AG04449 (cell line): Measurements from ENCODE around the gene PRKCE.
A peak's percentile ranks its signal among the peaks of the same experiment; 100 is the strongest.

Experiments
- CTCF ChIA-PET: fragments of 350-600 bp; formaldehyde crosslinking; extraction: SDS; loops from one replicate; lab custom pipeline; 2021; ENCODE audit warnings: antibody characterized with exemption; lab: Yijun Ruan, JAX
- POLR2A ChIA-PET: fragments of 400-600, 350-600 bp; formaldehyde crosslinking; extraction: SDS; loops from one replicate; lab custom pipeline; 2020; ENCODE audit warnings: antibody characterized with exemption, inconsistent platforms; lab: Yijun Ruan, JAX
- DNase-seq: peaks from one replicate; pipeline ENCODE4 v3.0.0-alpha.2; 2010; ENCODE audit warnings: low read depth, low spot score
- H3K4me3 ChIP-seq: 2 replicates; pipeline ENCODE4 v1.5.1; 2011; ENCODE audit warnings: low read depth, mild to moderate bottlenecking, control low read depth, low read length
- CTCF ChIP-seq: IDR thresholded peaks from one replicate; pipeline ENCODE4 v1.5.1; 2011; ENCODE audit warnings: mild to moderate bottlenecking, moderate library complexity, low read length, control low read depth, inconsistent platforms; ENCODE audit not compliant: insufficient read depth; ENCODE audit errors: missing control alignments

PRKCE gene

GRCh38 chr2:46050489-46050888, 399.0 kb downstream of the PRKCE start:
- DNase-seq: no peak
- CTCF ChIA-PET: interaction anchor here (1.7 to 10.1 kb wide), 2 partner anchors 11 to 57 kb away, joined by 4 to 112 read pairs; no protein-coding TSS in a partner anchor
- TF ChIP-seq CTCF: no peak
- POLR2A ChIA-PET: no interaction called here
- H3K4me3 ChIP-seq: no peak overlapping the region

- ChIA-PET POLR2A (no interaction called here), CTCF (interaction anchor here (1.7 to 10.1 kb wide), 2 partner anchors 11 to 58 kb away, joined by 4 to 112 read pairs; no protein-coding TSS in a partner anchor)
- no peak for DNase-seq
- no peak overlapping the region for H3K4me3 ChIP-seq
- no peak for TF ChIP-seq CTCF
These were observed 399.6 kb downstream of the PRKCE start for GRCh38 chr2:46051085-46051484.

- TF ChIP-seq CTCF: no peak
- CTCF ChIA-PET: interaction anchor here (1.4 to 10.1 kb wide), 2 partner anchors 8 to 310 kb away, joined by 4 to 112 read pairs; no protein-coding TSS in a partner anchor
- POLR2A ChIA-PET: no interaction called here
- DNase-seq: no peak
- no peak overlapping the region for H3K4me3 ChIP-seq
These were observed 402.1 kb downstream of the PRKCE start for GRCh38 chr2:46053564-46053963.

- DNase-seq: no peak
- CTCF ChIA-PET: interaction anchor here (1.0 to 1.7 kb wide), 6 partner anchors 8 to 310 kb away, joined by 3 to 8 read pairs (median 4); no protein-coding TSS in a partner anchor
- TF ChIP-seq CTCF: no peak
- no peak overlapping the region for H3K4me3 ChIP-seq
- POLR2A ChIA-PET: interaction anchor here (0.9 kb wide), 2 partner anchors 44 to 241 kb away, joined by 3 to 5 read pairs; partner anchors contain the start of gene EPAS1
These were observed 405.1 kb downstream of the PRKCE start for GRCh38 chr2:46056541-46056940.

- ChIA-PET POLR2A (interaction anchor here (0.9 kb wide), 1 partner anchor 15 kb away, joined by 4 read pairs; no protein-coding TSS in a partner anchor), CTCF (interaction anchor here (0.8 to 8.4 kb wide), 2 partner anchors 7 to 39 kb away, joined by 3 to 112 read pairs; no protein-coding TSS in a partner anchor)
- DNase-seq: no peak
- no peak overlapping the region for H3K4me3 ChIP-seq
- no peak for TF ChIP-seq CTCF
These were observed 406.7 kb downstream of the PRKCE start for GRCh38 chr2:46058140-46058539.

- peak; percentile 78 for TF ChIP-seq CTCF
These were observed 411.4 kb downstream of the PRKCE start for GRCh38 chr2:46062637-46063412.

More at GRCh38 chr2:46062637-46063412, 411.4 kb downstream of the PRKCE start:
- ChIA-PET POLR2A (interaction anchor here (1.2 to 1.7 kb wide), 2 partner anchors 235 to 247 kb away, joined by 3 to 17 read pairs; partner anchors contain the start of gene EPAS1), CTCF (interaction anchor here (0.6 to 8.4 kb wide), 78 partner anchors 9 to 824 kb away, joined by 3 to 112 read pairs (median 5); partner anchors contain the start of gene EPAS1)
- no peak for DNase-seq
- no peak overlapping the region for H3K4me3 ChIP-seq
